Measurements from ENCODE around the gene POU2F1.

GRCh38 chr1:167438171-167439138, 217.8 kb downstream of the POU2F1 start:
- TF ChIP-seq SP7 (tag by site-specific recombination; IDR thresholded peaks at IDR 0.05) (no peak), CTCF (tag by site-specific recombination; IDR thresholded peaks at IDR 0.05) (no peak), ZNF777 (tag by site-specific recombination; IDR thresholded peaks at IDR 0.05; ENCODE audit: borderline replicate concordance) (no peak), ZNF416 (tag by site-specific recombination; IDR thresholded peaks at IDR 0.05) (no peak), ZNF677 (tag by site-specific recombination; IDR thresholded peaks at IDR 0.05) (no peak), ZBTB48 (tag by site-specific recombination; IDR thresholded peaks at IDR 0.05) (no peak), ZNF133 (tag by site-specific recombination; IDR thresholded peaks at IDR 0.05) (no peak), ZNF174 (tag by site-specific recombination; IDR thresholded peaks at IDR 0.05) (no peak)

Data from HEK293 (cell line).